HL-60 (cell line): ENCODE measurements around the gene RHBDD3.

Source experiments
- DNase-seq, 2 experiments: peaks; one replicate each; pipeline ENCODE4 v3.0.0-alpha.2; 2010 to 2020; ENCODE audit warnings: low read depth in 1 of 2, low spot score in 1 of 2
- H3K27ac ChIP-seq: fragments of 250-450 bp; sonication (Bioruptor Pico); replicated peaks from 2 replicates; pipeline ENCODE4 v1.5.1; 2020; ENCODE audit warnings: mild to moderate bottlenecking, moderate library complexity
- H3K27me3 ChIP-seq: fragments of 250-450 bp; sonication (Bioruptor Pico); 2 replicates; pipeline ENCODE4 v1.5.1; 2021; ENCODE audit warnings: mild to moderate bottlenecking, moderate library complexity; ENCODE audit not compliant: insufficient read depth, poor library complexity, severe bottlenecking
- H3K4me3 ChIP-seq: replicated peaks from 2 replicates; pipeline ENCODE4 v1.5.1; 2011; ENCODE audit warnings: mild to moderate bottlenecking, control low read depth, low read length; ENCODE audit not compliant: insufficient read depth
- GABPA ChIP-seq: IDR thresholded peaks from 2 replicates; pipeline ENCODE4 v1.6.1; 2012; ENCODE audit warnings: low read depth
- POLR2AphosphoS5 ChIP-seq: IDR thresholded peaks from 2 replicates; pipeline ENCODE4 v1.6.1; 2012; ENCODE audit warnings: low read depth
- SPI1 ChIP-seq: IDR thresholded peaks from 2 replicates; pipeline ENCODE4 v1.6.1; 2012; ENCODE audit warnings: low read depth, mild to moderate bottlenecking, borderline replicate concordance
- long read RNA-seq: library from polyadenylated mRNA; unstranded; transcript quantifications from one replicate; pipeline ENCODE4 v2.0.0, GENCODE V29; 2020
- TF ChIP-seq, protein P1 (sequence below): IDR thresholded peaks from one replicate; pipeline ENCODE4 v1.5.1; 2011; ENCODE audit warnings: low read length, control low read depth, inconsistent platforms; ENCODE audit not compliant: insufficient read depth
- TF ChIP-seq, protein P2 (sequence below): IDR thresholded peaks from 2 replicates; pipeline ENCODE4 v1.6.1; 2012; ENCODE audit warnings: low read depth; ENCODE audit not compliant: insufficient replicate concordance

RHBDD3 gene
- long read RNA-seq, transcript RHBDD3-201 (7 exons, 1,794 nt) = minor isoform, 8 of 133 reads
- long read RNA-seq, transcript RHBDD3-206 (3 exons, 999 nt) = major isoform, 37 of 133 reads
- long read RNA-seq, partial matches to known transcripts = 11 of 133 reads
- long read RNA-seq, other reads (novel, unspliced or antisense) = 76 of 133 reads

DNA sequence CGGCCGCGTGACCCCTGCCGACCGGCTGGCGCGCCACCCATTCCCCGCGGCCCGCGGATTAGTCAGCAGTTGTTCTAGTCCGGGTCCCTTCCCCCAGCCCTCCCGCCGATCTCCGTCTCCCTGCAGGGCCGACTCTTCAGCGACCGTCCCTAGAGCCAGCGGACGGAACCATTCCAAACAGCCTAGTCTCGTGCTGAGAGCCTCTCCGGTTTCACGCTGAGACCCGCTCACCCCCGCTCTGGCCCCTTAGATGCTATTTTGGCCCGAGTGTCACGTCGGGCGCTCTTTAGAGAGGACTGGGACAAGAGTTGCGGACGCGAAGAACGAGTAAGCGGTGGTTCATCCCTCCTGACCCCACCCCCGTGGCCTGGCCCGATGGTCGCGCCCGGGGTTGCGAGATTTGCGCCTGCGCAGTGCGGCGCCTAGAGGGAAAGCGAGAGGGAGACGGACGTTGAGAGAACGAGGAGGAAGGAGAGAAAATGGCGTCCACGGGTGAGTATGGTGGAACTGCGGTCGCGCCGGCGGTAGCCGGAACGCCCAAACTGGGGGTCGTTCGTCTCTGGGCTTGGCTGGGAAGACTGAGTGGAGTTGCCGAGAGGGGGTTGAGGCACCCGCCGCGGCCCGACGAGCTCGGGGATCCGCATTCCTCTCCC, at the start of gene RHBDD3, which contains the start of gene EWSR1:
RHBDD3 (minus strand) TSS at position 124 of the 653 bp plus-strand sequence. CDS start 2,355 bp downstream, outside the sequence.
EWSR1 (plus strand) TSS at position 411 of the 653 bp plus-strand sequence; CDS start at position 480, 69 bp downstream.
- Histone ChIP-seq H3K4me3 (peak within 1 kb of the TSS; percentile 82), H3K27me3 (no peaks in the 10 kb centered on the region), H3K27ac (peak within 1 kb of the TSS; percentile 100)
- TF ChIP-seq POLR2AphosphoS5 (peak; percentile 84; the same call in 1 of the 2 replicates), GABPA (no peak), SPI1 (no peak)
- TF ChIP-seq, protein P1, sequence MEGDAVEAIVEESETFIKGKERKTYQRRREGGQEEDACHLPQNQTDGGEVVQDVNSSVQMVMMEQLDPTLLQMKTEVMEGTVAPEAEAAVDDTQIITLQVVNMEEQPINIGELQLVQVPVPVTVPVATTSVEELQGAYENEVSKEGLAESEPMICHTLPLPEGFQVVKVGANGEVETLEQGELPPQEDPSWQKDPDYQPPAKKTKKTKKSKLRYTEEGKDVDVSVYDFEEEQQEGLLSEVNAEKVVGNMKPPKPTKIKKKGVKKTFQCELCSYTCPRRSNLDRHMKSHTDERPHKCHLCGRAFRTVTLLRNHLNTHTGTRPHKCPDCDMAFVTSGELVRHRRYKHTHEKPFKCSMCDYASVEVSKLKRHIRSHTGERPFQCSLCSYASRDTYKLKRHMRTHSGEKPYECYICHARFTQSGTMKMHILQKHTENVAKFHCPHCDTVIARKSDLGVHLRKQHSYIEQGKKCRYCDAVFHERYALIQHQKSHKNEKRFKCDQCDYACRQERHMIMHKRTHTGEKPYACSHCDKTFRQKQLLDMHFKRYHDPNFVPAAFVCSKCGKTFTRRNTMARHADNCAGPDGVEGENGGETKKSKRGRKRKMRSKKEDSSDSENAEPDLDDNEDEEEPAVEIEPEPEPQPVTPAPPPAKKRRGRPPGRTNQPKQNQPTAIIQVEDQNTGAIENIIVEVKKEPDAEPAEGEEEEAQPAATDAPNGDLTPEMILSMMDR = no peak
- TF ChIP-seq, protein P2, sequence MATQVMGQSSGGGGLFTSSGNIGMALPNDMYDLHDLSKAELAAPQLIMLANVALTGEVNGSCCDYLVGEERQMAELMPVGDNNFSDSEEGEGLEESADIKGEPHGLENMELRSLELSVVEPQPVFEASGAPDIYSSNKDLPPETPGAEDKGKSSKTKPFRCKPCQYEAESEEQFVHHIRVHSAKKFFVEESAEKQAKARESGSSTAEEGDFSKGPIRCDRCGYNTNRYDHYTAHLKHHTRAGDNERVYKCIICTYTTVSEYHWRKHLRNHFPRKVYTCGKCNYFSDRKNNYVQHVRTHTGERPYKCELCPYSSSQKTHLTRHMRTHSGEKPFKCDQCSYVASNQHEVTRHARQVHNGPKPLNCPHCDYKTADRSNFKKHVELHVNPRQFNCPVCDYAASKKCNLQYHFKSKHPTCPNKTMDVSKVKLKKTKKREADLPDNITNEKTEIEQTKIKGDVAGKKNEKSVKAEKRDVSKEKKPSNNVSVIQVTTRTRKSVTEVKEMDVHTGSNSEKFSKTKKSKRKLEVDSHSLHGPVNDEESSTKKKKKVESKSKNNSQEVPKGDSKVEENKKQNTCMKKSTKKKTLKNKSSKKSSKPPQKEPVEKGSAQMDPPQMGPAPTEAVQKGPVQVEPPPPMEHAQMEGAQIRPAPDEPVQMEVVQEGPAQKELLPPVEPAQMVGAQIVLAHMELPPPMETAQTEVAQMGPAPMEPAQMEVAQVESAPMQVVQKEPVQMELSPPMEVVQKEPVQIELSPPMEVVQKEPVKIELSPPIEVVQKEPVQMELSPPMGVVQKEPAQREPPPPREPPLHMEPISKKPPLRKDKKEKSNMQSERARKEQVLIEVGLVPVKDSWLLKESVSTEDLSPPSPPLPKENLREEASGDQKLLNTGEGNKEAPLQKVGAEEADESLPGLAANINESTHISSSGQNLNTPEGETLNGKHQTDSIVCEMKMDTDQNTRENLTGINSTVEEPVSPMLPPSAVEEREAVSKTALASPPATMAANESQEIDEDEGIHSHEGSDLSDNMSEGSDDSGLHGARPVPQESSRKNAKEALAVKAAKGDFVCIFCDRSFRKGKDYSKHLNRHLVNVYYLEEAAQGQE = peak; percentile 66
- DNase-seq = peak; percentile 96 to 97

DNA sequence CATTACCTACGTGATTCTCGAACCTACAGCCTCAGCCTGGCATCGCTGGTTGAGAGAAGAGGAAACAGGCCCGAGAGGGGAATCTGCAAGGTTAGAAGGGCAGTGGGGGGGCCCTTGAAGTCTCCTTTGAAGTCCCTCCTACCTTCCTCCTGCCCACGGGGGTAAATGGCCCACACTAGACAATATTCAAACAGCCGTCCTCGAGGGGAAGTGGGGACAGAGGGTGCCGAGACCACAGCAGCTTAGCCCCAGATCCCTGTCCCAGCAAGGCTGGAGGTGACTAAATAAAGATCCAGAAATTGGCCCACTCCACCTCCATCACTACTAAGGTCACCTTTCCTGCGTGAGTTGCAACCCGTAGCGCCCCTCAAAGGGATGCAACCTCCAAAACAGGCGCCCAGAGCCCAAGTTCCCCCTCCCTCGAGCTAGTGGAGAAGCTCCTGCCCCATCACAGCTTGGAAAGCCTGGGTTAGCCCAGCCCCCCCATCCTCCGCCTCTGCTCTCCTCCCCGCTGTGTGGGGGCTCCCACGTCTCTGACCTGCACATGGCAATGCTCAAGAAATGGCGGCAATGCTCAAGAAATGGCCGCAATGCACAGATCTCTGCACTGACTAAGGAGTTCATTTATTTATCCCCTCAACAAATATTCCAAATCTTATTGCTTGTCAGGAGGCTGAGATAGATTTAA, 48.5 kb upstream of the RHBDD3 start:
- DNase-seq = no peak
- peaks cover 40% of the 10 kb centered on the region for H3K27me3 ChIP-seq
- H3K4me3 ChIP-seq = no peak overlapping the region
- H3K27ac ChIP-seq = no peak overlapping the region
- TF ChIP-seq SPI1 (no peak), POLR2AphosphoS5 (no peak), GABPA (no peak)
- TF ChIP-seq, protein P1 = no peak
- TF ChIP-seq, protein P2 = no peak

DNA sequence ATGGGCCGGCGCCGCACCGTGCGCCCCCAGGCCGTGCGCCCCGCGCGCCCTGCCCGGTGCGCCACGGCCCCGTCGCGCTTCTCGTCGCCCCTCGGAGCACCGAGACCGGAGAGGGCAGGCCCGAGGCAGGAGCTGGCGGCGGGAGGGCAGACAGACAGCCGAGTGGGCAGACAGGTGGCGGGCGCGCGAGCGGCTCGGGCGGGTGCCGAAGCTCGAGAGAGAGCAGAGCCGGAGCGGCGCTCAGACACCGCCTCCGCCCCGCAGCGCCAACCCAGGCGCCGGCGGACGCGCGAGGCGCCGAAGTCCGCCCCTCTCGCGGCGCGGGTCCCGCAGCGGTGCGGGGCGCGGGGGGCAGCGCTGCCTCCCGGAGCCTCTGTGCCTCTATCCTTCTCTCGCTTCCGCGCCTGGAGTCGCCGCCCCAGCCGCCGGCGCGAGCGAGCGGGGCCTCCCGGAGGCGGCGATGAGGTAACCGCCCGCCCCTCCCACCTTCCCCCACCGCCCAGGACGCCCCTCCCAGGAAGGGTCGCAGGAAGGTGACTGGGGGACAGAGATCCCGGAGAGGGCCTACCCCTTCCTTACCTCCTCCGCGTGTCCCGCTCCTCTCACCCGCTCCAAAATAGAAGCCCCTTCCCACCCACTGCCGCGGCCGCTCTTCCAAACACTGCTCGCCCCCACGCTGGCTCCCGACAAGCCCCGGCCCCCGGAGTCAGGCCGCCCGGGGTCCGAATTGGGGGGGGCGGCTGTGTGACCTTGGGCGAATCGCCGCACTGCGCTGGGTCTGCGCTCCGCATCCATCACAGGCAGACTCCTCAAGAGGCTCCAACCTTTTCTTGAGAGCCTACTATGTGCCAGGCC, 47.7 kb upstream of the RHBDD3 start, which contains the start of gene RASL10A:
RASL10A (minus strand) TSS at position 412 of the 855 bp plus-strand sequence. CDS start 451 bp downstream, outside the sequence.
- H3K4me3 ChIP-seq = no peak within 1 kb of the TSS
- peaks cover 40% of the 10 kb centered on the region for H3K27me3 ChIP-seq
- DNase-seq = no peak
- no peak within 1 kb of the TSS for H3K27ac ChIP-seq
- TF ChIP-seq SPI1 (no peak), POLR2AphosphoS5 (no peak), GABPA (no peak)
- TF ChIP-seq, protein P2 = no peak
- TF ChIP-seq, protein P1 = no peak
